GM10847 (cell line): ENCODE measurements around the gene VAMP8.

ENCODE experiments used
- POLR2A ChIP-seq: IDR thresholded peaks from 2 replicates; pipeline ENCODE4 v1.6.1; 2011; ENCODE audit not compliant: insufficient read length; ENCODE audit errors: extremely low read depth

The VAMP8 gene

DNA sequence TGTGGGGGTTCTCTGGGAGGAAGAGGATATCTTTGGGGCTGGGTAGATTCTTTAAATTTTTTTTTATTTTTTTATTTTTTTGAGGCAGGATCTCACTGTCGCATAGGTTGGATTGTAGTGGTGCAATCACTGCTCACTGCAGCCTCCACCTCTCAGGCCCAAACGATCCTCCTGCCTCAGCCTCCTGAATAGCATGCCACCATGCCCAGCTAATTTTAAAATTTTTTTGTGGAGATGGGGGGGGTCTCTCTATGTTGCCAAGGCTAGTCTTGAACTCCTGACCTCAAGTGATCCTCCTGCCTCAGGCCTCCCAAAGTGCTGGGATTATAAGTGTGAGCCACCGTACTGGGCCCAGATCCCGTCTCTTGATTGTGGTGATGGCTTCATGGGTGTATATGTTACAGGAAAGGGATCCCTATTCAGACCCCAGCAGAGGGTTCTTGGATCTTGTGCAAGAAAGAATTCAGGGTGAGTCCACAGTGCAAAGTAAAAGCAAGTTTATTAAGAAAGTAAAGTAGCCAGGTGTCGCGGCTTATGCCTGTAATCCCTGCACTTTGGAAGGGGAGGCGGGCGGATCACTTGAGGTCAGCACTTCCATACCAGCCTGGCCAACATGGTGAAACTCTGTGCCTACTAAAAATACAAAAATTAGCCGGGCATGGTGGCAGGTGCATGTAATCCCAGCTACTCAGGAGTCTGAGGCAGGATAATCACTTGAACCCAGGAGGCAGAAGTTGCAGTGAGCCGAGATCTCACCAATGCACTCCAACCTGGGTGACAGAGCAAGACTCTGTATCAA, 36.5 kb downstream of the VAMP8 start:
- no peak for TF ChIP-seq POLR2A

DNA sequence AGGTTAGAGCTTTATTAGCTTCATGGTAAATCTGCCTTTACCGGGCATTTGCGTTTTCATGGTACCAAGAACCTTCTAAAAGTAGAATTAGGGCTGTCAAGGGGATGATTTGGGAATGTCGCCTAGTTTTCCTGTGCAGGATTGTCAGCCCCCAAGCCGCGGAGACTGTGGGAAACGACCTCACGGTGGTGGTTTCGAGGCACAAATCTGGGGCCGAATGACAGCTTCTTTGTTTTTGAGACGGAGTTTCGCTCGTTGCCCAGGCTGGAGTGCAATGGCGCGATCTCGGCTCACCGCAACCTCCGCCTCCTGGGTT, 38.0 kb downstream of the VAMP8 start:
- no peak for TF ChIP-seq POLR2A

DNA sequence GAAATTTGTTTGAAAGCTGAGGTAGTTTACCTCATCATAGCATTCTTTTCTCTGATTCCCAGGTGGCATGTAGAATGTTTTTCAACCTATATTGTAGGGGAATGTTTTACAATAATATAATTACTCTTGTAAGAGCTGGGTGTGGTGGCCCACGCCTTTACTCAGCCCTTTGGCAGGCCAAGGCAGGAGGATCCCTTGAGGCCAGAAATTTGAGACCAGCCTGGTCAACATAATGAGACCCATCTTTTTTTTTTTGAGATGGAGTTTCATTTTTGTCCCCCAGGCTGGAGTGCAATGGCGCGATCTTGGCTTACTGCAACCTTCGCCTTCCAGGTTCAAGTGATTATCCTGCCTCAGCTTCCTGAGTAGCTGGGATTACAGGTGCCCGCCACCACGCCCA, 42.2 kb downstream of the VAMP8 start:
- TF ChIP-seq POLR2A: no peak

DNA sequence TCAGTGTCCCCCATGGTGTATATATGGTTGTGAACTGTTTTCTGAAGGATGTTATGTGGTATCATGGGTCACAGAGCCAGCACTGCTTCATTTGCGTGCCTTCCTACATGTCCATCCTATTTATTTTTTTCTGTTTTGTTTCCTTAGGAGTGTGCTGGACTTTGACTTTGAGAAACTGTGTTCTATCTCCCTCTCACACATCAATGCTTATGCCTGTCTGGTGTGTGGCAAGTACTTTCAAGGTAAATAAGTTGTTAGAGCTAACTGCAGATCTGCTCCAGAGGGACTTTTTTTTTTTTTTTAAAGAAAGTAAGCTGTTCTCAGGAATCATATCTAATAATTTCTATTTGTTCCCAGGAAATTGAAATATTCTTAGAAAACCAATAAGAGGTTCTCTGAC, 44.0 kb downstream of the VAMP8 start:
- TF ChIP-seq POLR2A: no peak

DNA sequence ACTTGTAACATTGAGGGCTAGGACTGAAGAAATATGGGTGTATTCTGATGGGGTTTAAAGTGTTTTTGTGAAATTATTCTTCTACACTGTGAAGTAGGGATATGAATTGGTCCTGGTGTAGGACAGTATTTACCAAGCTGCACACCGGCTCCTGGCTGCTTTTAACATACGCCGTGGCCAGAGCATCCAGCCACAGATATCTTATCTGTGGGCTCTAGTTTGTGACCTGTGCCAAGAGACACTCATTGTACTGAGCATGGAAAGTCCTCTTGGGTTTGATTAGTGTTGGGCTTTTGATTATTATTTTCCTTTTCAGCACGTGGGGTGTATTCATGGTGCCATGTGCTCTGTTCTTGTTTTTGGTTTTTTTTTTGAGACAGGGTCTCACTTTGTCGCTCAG, 46.6 kb downstream of the VAMP8 start:
- TF ChIP-seq POLR2A: no peak

DNA sequence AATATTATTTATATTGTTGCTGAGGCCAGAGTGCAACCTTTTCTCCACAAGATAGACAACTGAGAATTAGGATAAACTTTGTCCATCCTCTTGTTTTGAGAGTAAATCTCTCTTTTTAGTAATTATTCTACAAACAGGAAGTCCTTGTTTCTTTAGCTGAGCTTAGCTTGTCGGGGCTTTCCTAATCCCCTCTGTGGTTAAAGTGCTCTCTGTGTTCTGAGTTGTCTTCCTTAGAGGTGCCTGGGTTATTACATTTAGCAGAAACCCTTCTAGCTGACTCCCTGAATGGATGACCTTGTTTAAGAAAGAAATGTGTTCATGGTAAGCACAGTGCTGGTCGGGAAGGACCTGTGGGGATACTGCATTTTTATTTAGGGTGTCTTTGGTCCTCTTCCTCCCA, 51.3 kb downstream of the VAMP8 start:
- no peak for TF ChIP-seq POLR2A

DNA sequence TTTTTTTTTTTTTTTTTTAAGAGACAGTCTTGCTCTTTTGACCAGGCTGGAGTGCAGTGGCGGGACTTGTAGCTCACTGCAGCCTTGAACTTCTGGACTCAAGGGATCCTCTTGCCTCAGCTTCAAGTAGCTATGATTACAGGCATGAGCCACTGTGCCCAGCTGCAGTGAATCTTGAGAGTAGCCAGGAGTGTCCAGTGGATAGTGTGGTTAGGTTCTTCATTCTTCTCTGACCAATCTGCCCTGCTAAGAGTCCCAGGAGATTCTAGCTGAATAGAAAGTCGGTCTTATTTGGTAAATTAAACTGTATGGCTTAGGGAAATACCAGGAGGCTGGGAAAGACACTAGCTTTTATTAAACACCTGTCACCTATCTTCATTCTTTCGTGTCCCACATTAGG, 53.9 kb downstream of the VAMP8 start:
- TF ChIP-seq POLR2A: no peak
